ENCODE results near the gene SRSF9. TPM values are rescaled to one million over a fixed set of nuclear protein-coding genes. Genes with fewer than 3 reads are reported as not detected.
A peak's percentile ranks its signal among the peaks of the same experiment; 100 is the strongest.
"Not testable (repeated sequence)": the region's sequence is repeated elsewhere in the genome, so short reads cannot be mapped to it uniquely, and the experiment has no call there.

Gene SRSF9
- total RNA-seq, 1 donor from 2014 or later: 248 TPM

DNA sequence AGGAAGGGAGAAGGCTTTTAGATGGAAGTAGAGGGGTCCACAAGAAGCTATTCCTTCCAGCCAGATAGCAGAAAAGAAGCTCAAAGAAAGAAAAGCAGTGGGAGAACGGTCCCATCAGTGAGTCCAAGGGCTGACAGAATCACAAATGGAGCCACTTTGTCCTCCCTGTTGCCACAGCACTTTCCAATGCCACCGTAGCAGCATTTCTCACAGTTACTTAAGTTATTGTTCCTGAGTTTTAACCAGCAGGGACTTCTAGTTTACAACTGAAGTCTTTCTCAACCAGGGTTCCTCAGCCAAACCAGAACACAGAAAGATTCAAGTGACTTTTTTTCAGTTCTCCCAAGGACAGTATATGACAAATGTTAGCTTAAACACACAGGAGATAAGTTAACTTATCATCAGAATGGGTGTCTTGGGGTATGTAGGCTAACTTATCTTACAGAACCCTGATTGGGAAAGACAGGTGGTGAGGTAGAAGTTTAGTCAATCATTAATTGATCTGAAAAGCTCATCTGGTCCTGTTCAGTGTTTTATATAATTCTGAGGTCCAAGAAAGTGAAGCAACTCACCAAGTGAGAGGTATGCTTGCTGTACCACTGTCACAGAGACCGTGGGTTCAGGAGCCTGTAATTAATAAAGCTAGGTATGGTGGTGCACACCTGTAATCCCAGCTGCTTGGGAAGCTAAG is 16.3 kb downstream of the SRSF9 start:
- no peaks in the 10 kb centered on the region for H3K27me3 Mint-ChIP-seq
- no peaks in the 10 kb centered on the region for H3K4me1 Mint-ChIP-seq (ENCODE audit: unreplicated experiment)
- no peaks in the 10 kb centered on the region for H3K9me3 Mint-ChIP-seq
- DNase-seq (ENCODE audit: extremely low spot score, unreplicated experiment): no peak
- TF ChIP-seq, protein P1, sequence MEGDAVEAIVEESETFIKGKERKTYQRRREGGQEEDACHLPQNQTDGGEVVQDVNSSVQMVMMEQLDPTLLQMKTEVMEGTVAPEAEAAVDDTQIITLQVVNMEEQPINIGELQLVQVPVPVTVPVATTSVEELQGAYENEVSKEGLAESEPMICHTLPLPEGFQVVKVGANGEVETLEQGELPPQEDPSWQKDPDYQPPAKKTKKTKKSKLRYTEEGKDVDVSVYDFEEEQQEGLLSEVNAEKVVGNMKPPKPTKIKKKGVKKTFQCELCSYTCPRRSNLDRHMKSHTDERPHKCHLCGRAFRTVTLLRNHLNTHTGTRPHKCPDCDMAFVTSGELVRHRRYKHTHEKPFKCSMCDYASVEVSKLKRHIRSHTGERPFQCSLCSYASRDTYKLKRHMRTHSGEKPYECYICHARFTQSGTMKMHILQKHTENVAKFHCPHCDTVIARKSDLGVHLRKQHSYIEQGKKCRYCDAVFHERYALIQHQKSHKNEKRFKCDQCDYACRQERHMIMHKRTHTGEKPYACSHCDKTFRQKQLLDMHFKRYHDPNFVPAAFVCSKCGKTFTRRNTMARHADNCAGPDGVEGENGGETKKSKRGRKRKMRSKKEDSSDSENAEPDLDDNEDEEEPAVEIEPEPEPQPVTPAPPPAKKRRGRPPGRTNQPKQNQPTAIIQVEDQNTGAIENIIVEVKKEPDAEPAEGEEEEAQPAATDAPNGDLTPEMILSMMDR (conservative IDR thresholded peaks at IDR 0.05): no peak
- H3K27ac Mint-ChIP-seq: no peak overlapping the region
- H3K4me3 Mint-ChIP-seq: no peak overlapping the region
- H3K36me3 Mint-ChIP-seq: peaks cover 17% of the 10 kb centered on the region

DNA sequence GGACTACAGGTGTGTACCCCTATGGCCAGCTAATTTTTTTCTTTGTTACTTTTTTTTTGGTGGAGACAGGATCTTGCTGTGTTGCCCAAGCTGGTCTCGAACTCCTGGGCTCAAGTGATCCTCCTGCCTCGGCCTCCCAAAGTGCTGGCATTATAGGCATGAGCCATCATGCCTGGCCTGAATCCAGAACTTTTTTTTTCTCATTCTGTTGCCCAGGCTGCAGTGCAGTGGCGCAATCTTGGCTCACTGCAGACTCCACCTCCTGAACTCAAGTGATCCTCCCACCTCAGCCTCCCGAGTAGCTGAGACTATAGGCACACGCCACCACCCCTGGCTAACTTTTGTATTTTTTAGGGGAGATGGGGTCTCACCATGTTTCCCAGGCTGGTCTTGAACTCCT is 17.0 kb downstream of the SRSF9 start:
- not testable (repeated sequence) for H3K4me3 Mint-ChIP-seq; H3K27me3 Mint-ChIP-seq; DNase-seq (ENCODE audit: extremely low spot score, unreplicated experiment); H3K9me3 Mint-ChIP-seq; H3K27ac Mint-ChIP-seq; H3K4me1 Mint-ChIP-seq (ENCODE audit: unreplicated experiment)
- peaks cover 17% of the 10 kb centered on the region for H3K36me3 Mint-ChIP-seq

DNA sequence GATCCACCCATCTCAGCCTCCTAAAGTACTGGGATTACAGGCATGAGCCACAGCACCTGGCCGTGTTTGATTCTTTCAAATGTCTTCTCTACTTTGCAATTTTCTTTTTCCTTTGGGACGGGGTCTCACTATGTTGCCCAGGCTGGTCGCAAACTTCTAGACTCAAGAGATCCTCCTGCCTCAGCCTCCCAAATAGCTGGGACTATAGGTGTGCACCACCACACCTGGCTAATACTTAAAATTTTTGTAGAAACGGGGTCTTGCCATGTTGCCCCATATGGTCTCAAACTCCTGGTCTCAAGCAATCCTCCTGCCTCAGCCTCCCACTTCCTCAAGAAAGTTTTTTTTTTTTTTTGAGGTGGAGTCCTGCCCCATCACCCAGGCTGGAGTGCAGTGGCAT is 21.6 kb downstream of the SRSF9 start:
- no peaks in the 10 kb centered on the region for H3K27me3 Mint-ChIP-seq
- no peak for DNase-seq (ENCODE audit: extremely low spot score, unreplicated experiment)
- TF ChIP-seq, protein P1 (conservative IDR thresholded peaks at IDR 0.05): no peak
- H3K4me1 Mint-ChIP-seq (ENCODE audit: unreplicated experiment): peaks cover 7% of the 10 kb centered on the region
- no peak overlapping the region for H3K27ac Mint-ChIP-seq
- H3K36me3 Mint-ChIP-seq: peaks cover 12% of the 10 kb centered on the region
- peak overlapping the region; percentile 99 for H3K4me3 Mint-ChIP-seq
- H3K9me3 Mint-ChIP-seq: no peaks in the 10 kb centered on the region

DNA sequence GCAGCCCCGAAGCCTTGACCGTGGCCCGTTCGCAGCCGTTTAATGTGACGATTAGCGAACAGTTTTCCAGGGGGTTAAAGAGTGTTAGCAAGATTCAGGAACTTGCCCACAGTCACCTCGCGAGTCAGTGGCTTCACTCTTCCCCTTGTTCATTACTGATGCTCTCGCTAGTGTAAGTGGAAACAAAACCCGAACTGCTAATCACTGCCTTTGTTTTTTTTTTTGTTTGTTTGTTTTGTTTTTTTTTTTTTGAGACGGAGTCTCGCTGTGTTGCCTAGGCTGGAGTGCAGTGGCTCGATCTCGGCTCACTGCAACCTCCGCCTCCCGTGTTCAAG is 22.7 kb downstream of the SRSF9 start:
- peak overlapping the region; percentile 98 for H3K27ac Mint-ChIP-seq
- DNase-seq (ENCODE audit: extremely low spot score, unreplicated experiment); H3K9me3 Mint-ChIP-seq; H3K4me1 Mint-ChIP-seq (ENCODE audit: unreplicated experiment); H3K27me3 Mint-ChIP-seq: not testable (repeated sequence)
- peaks cover 12% of the 10 kb centered on the region for H3K36me3 Mint-ChIP-seq
- peak overlapping the region; percentile 99 for H3K4me3 Mint-ChIP-seq

DNA sequence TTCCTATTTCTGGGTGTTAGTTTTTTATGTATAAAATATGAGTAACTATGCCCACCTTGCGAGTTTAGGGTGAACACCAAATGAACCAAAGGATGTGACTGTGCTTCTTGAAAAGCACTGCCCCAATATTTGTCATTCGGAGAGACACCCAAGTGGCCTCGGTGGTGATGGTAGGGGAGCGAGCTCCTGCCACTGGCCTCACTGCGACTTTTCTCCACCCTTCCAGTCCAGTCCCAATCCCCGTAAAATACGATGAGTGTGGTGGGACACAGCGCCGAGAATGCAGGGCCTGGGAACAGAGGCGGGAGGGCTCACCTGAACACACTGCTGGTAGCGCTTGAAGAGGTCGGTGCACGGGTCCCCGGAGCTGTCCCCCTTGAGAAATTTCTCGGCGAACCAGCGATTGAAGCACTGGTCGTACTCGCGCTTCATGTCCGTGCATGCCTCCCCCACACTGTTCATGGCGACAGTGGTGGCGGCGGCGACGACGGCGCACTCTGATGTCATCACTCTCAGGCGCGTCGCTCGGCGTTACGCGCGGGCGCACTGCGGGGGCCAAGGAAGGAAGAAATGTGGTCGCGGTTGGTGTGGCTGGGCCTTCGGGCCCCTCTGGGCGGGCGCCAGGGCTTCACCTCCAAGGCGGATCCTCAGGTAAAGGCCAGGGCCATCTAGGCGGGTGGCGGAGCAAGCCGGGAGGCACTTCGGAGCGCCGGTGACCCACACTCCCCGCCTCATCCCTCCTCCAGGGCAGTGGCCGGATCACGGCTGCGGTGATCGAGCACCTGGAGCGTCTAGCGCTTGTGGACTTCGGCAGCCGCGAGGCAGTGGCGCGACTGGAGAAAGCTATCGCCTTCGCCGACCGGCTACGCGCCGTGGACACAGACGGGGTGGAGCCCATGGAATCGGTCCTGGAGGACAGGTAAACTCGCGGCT is 23.4 kb downstream of the SRSF9 start, which contains the start of the genes GATC and TRIAP1:
GATC (plus strand) TSS at position 534 of the 933 bp plus-strand sequence; CDS start at position 571, 37 bp downstream.
TRIAP1 (minus strand) TSS at position 474 of the 933 bp plus-strand sequence; CDS start at position 462, 12 bp downstream.
- Mint-ChIP-seq H3K27me3 (no peaks in the 10 kb centered on the region), H3K9me3 (no peaks in the 10 kb centered on the region), H3K36me3 (peaks cover 12% of the 10 kb centered on the region), H3K27ac (peak within 1 kb of the TSS; percentile 98), H3K4me3 (peak within 1 kb of the TSS; percentile 99), H3K4me1 (ENCODE audit: unreplicated experiment) (peaks cover 7% of the 10 kb centered on the region)
- TF ChIP-seq, protein P1 (conservative IDR thresholded peaks at IDR 0.05): no peak
- peak; percentile 90 for DNase-seq (ENCODE audit: extremely low spot score, unreplicated experiment)

DNA sequence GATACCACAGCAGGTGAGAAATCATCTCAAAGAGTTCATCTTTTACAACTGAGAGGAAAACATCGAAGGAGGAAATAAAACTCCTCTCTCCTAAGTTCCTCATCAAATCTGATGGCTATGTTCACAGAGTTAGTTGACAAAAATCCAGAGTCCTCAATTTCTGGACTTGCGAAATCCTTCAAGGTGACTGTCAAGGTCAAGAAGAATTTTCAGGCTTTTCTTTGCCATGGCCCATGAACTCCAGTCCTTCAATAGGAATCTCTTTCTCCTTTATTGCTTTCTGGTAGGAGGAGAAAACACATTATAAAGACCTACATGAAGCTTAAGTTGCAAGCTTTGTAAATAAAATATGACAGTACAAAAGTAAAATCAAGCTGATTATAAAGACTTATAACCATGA is 24.9 kb downstream of the SRSF9 start:
- no peaks in the 10 kb centered on the region for H3K9me3 Mint-ChIP-seq
- DNase-seq (ENCODE audit: extremely low spot score, unreplicated experiment): no peak
- H3K4me3 Mint-ChIP-seq: peak overlapping the region; percentile 99
- TF ChIP-seq, protein P1 (conservative IDR thresholded peaks at IDR 0.05): no peak
- peak overlapping the region; percentile 98 for H3K27ac Mint-ChIP-seq
- peaks cover 12% of the 10 kb centered on the region for H3K36me3 Mint-ChIP-seq
- no peaks in the 10 kb centered on the region for H3K27me3 Mint-ChIP-seq
- peaks cover 14% of the 10 kb centered on the region for H3K4me1 Mint-ChIP-seq (ENCODE audit: unreplicated experiment)

All from type B pancreatic cell (in vitro differentiated cells).